ENCODE results near the gene FRMD4A. TPM values are rescaled to one million over a fixed set of nuclear protein-coding genes. Genes with fewer than 3 reads are reported as not detected.

FRMD4A gene
- polyA plus RNA-seq, 1 donor (not counting 4 experiments of a cell fraction or from before 2014, with no cell fraction given), result 12.9 TPM

DNA sequence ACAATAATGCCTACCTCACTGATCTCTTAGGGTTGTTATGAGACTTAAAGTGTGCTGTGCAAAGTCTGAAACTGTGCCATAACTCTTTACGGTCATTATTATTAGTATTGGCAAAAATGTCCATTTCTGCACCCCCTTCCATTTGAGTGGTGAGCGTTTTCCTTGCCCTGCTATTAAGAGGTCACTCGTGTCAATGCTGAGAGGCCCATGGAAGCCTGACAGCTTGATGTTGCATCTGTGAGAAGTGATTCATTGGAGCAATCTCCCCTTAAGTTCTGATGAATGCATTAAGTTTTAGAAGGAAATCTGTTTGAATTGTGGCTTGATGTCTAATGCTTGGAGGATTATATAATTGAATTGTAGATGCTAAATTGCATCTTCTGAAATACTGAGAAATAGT, 253.3 kb downstream of the FRMD4A start:
- TF ChIP-seq EZH2 (IDR thresholded peaks at IDR 0.05; ENCODE audit: low read length), result no peak
- TF ChIP-seq, protein P1, sequence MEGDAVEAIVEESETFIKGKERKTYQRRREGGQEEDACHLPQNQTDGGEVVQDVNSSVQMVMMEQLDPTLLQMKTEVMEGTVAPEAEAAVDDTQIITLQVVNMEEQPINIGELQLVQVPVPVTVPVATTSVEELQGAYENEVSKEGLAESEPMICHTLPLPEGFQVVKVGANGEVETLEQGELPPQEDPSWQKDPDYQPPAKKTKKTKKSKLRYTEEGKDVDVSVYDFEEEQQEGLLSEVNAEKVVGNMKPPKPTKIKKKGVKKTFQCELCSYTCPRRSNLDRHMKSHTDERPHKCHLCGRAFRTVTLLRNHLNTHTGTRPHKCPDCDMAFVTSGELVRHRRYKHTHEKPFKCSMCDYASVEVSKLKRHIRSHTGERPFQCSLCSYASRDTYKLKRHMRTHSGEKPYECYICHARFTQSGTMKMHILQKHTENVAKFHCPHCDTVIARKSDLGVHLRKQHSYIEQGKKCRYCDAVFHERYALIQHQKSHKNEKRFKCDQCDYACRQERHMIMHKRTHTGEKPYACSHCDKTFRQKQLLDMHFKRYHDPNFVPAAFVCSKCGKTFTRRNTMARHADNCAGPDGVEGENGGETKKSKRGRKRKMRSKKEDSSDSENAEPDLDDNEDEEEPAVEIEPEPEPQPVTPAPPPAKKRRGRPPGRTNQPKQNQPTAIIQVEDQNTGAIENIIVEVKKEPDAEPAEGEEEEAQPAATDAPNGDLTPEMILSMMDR (optimal IDR thresholded peaks at IDR 0.05 in 1 of 3, IDR thresholded peaks at IDR 0.05 in 1 of 3, conservative IDR thresholded peaks at IDR 0.05 in 1 of 3; ENCODE audit: extremely low read depth in 1 of 3, insufficient read depth in 2 of 3, low read length in 3 of 3), result no peak
- Histone ChIP-seq H3K9ac (ENCODE audit: control insufficient read depth, extremely low read depth, insufficient read depth, low read length) (no peak overlapping the region), H3K79me2 (ENCODE audit: control insufficient read depth, insufficient read depth, low read length) (no peaks in the 10 kb centered on the region), H3K27ac (ENCODE audit: control insufficient read depth, insufficient read depth, low read length) (no peak overlapping the region), H3K4me1 (ENCODE audit: control insufficient read depth, extremely low read depth, insufficient read depth, low read length) (peaks cover 15% of the 10 kb centered on the region), H3K36me3 (ENCODE audit: control insufficient read depth in 2 of 2, extremely low read depth in 1 of 2, insufficient read depth in 2 of 2, low read length in 2 of 2) (no peaks in the 10 kb centered on the region), H2AFZ (ENCODE audit: control insufficient read depth, low read length) (no peak overlapping the region), H3K9me3 (ENCODE audit: control insufficient read depth, low read depth, low read length) (no peaks in the 10 kb centered on the region), H4K20me1 (ENCODE audit: control insufficient read depth, extremely low read depth, insufficient read depth, low read length) (no peaks in the 10 kb centered on the region), H3K4me2 (ENCODE audit: control insufficient read depth, extremely low read depth, insufficient read depth, low read depth, low read length) (no peak overlapping the region), H3K4me3 (ENCODE audit: control insufficient read depth in 2 of 3, extremely low read depth in 1 of 3, insufficient read depth in 2 of 3, low read depth in 1 of 3, low read length in 3 of 3) (no peak overlapping the region), H3K9me1 (ENCODE audit: control insufficient read depth, extremely low read depth, insufficient read depth, low read length) (no peaks in the 10 kb centered on the region), H3K27me3 (ENCODE audit: control insufficient read depth, extremely low read depth, insufficient read depth, low read length) (no peaks in the 10 kb centered on the region)
- DNase-seq (ENCODE audit: low read depth, low spot score), result no peak
- dilution Hi-C loops (cut with MboI; ENCODE audit: extremely low pct_ligation_motif_present, low sequenced_read_pairs), result no loop called here
- no peak for FAIRE-seq

DNA sequence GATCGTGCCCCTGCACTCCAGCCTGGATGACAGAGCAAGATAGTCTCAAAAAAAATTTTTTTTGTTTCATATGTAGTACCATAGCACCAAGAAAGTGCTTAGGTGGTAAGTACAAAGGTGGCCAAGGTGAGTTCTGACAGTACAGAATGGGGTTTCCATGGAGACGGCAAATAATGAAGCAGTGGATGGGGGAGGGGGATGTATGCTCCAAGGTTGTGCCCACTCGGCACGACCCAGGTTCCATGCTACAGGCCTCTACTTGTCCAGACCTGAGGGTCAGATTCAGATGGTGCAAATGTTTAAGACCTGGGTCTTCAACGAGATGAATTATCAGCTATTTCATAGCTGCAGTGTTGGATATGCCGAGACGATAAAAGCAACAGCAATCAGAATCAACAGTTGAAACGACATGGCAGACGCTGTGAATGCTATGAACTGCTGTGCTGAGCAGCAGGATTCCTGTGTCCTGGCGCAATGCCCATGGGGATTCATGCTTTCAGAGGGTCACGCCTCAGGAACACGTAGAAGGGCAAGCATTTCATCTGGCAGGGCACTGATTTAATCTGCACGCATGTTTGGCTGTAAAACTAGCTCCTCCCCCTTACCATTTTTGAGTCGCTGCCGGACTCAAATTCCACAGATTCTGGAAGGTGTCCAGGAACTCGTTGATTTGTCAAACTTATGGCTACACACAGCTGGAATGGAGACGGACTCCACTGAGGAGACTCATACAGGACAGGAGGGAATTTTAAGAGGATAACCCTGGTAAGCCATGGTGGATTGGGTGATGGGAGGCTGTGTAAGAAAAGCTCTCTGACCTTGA, 256.5 kb downstream of the FRMD4A start:
- DNase-seq (ENCODE audit: low read depth, low spot score) (peak; percentile 98), FAIRE-seq (peak; percentile 100)
- Histone ChIP-seq H3K27ac (ENCODE audit: control insufficient read depth, insufficient read depth, low read length) (peak overlapping the region; percentile 89), H4K20me1 (ENCODE audit: control insufficient read depth, extremely low read depth, insufficient read depth, low read length) (no peaks in the 10 kb centered on the region), H3K9me3 (ENCODE audit: control insufficient read depth, low read depth, low read length) (no peaks in the 10 kb centered on the region), H3K36me3 (ENCODE audit: control insufficient read depth in 2 of 2, extremely low read depth in 1 of 2, insufficient read depth in 2 of 2, low read length in 2 of 2) (no peaks in the 10 kb centered on the region), H3K79me2 (ENCODE audit: control insufficient read depth, insufficient read depth, low read length) (no peaks in the 10 kb centered on the region), H3K9me1 (ENCODE audit: control insufficient read depth, extremely low read depth, insufficient read depth, low read length) (no peaks in the 10 kb centered on the region), H3K27me3 (ENCODE audit: control insufficient read depth, extremely low read depth, insufficient read depth, low read length) (no peaks in the 10 kb centered on the region), H2AFZ (ENCODE audit: control insufficient read depth, low read length) (peak overlapping the region; percentile 84), H3K4me1 (ENCODE audit: control insufficient read depth, extremely low read depth, insufficient read depth, low read length) (peaks cover 15% of the 10 kb centered on the region), H3K9ac (ENCODE audit: control insufficient read depth, extremely low read depth, insufficient read depth, low read length) (peak overlapping the region; percentile 60), H3K4me2 (ENCODE audit: control insufficient read depth, extremely low read depth, insufficient read depth, low read depth, low read length) (peak overlapping the region; percentile 91), H3K4me3 (ENCODE audit: control insufficient read depth in 2 of 3, extremely low read depth in 1 of 3, insufficient read depth in 2 of 3, low read depth in 1 of 3, low read length in 3 of 3) (peak overlapping the region in 2 of 3 experiments; percentile 47 to 50)
- dilution Hi-C loops (cut with MboI; ENCODE audit: extremely low pct_ligation_motif_present, low sequenced_read_pairs), result no loop called here
- TF ChIP-seq EZH2 (IDR thresholded peaks at IDR 0.05; ENCODE audit: low read length), result no peak
- TF ChIP-seq, protein P1 (optimal IDR thresholded peaks at IDR 0.05 in 1 of 3, IDR thresholded peaks at IDR 0.05 in 1 of 3, conservative IDR thresholded peaks at IDR 0.05 in 1 of 3; ENCODE audit: extremely low read depth in 1 of 3, insufficient read depth in 2 of 3, low read length in 3 of 3), result no peak
